Neural progenitor cell (in vitro differentiated cells): ENCODE results near the gene CARD19. TPM values are rescaled to one million over a fixed set of nuclear protein-coding genes. Genes with fewer than 3 reads are reported as not detected.

Experiments used
- DNase-seq: peaks from one replicate; pipeline ENCODE4 v3.0.0-alpha.2; 2016; ENCODE audit warnings: low spot score
- H2AFZ ChIP-seq: fragments of 200-600 bp; sonication (generic); replicated peaks from 2 replicates; pipeline ENCODE4 v1.6.1; 2016; ENCODE audit warnings: antibody characterized with exemption
- H3F3A ChIP-seq: fragments of 200-600 bp; sonication (generic); 2 replicates; pipeline ENCODE4 v1.6.1; 2016; ENCODE audit warnings: antibody characterized with exemption, low read depth
- H3K27ac ChIP-seq: fragments of 200-600 bp; sonication (generic); 2 replicates; pipeline ENCODE4 v1.5.1; 2016; ENCODE audit warnings: mild to moderate bottlenecking
- H3K27me3 ChIP-seq: fragments of 200-600 bp; sonication (generic); 2 replicates; pipeline ENCODE4 v1.6.1; 2016; ENCODE audit warnings: mild to moderate bottlenecking, moderate library complexity
- H3K36me3 ChIP-seq: fragments of 200-600 bp; sonication (generic); 2 replicates; pipeline ENCODE4 v1.5.1; 2016
- H3K4me1 ChIP-seq: fragments of 200-600 bp; sonication (generic); 2 replicates; pipeline ENCODE4 v1.6.1; 2016; ENCODE audit warnings: mixed run types
- H3K4me2 ChIP-seq: fragments of 200-600 bp; sonication (generic); 2 replicates; pipeline ENCODE4 v1.6.1; 2016
- H3K4me3 ChIP-seq: fragments of 200-600 bp; sonication (generic); 2 replicates; pipeline ENCODE4 v1.5.1; 2016
- H3K79me2 ChIP-seq: fragments of 200-600 bp; sonication (generic); 2 replicates; pipeline ENCODE4 v1.6.1; 2016; ENCODE audit warnings: low read depth
- H3K9ac ChIP-seq: fragments of 200-600 bp; sonication (generic); 2 replicates; pipeline ENCODE4 v1.6.1; 2016
- H3K9me3 ChIP-seq: fragments of 200-600 bp; sonication (generic); 2 replicates; pipeline ENCODE4 v1.5.1; 2016; ENCODE audit warnings: low read depth
- H4K20me1 ChIP-seq: fragments of 200-600 bp; sonication (generic); 2 replicates; pipeline ENCODE4 v1.6.1; 2016; ENCODE audit warnings: low read depth
- H3K27ac Mint-ChIP-seq: 3 replicates; pipeline ENCODE4 v1.8.0; 2021; ENCODE audit warnings: mixed read lengths
- H3K27me3 Mint-ChIP-seq: 2 replicates; pipeline ENCODE4 v1.8.0; 2022; ENCODE audit warnings: low read depth, mild to moderate bottlenecking, inconsistent platforms, moderate library complexity, mixed read lengths; ENCODE audit not compliant: insufficient read depth
- H3K36me3 Mint-ChIP-seq: 3 replicates; pipeline ENCODE4 v1.8.0; 2021; ENCODE audit warnings: mixed read lengths
- H3K4me1 Mint-ChIP-seq: 3 replicates; pipeline ENCODE4 v1.8.0; 2021; ENCODE audit warnings: mixed read lengths
- H3K4me3 Mint-ChIP-seq: 3 replicates; pipeline ENCODE4 v1.8.0; 2021; ENCODE audit warnings: mild to moderate bottlenecking, moderate library complexity, mixed read lengths
- H3K9me3 Mint-ChIP-seq: 3 replicates; pipeline ENCODE4 v1.8.0; 2020; ENCODE audit warnings: mixed read lengths
- EZH2 ChIP-seq: fragments of 200-600 bp; sonication (generic); IDR thresholded peaks from 2 replicates; pipeline ENCODE4 v1.6.1; 2017; ENCODE audit warnings: antibody characterized with exemption, mild to moderate bottlenecking, moderate library complexity
- EZH2phosphoT487 ChIP-seq: fragments of 200-600 bp; sonication (generic); IDR thresholded peaks from 2 replicates; pipeline ENCODE4 v1.6.1; 2017; ENCODE audit warnings: antibody characterized with exemption
- total RNA-seq: library from RNA; depleted of rRNA; stranded (reverse); fragments of >200 nt; gene quantifications from 2 replicates; pipeline ENCODE4 v1.2.3, GENCODE V29; 2015; ENCODE audit warnings: low replicate concordance
- TF ChIP-seq, protein P1 (sequence below): fragments of 200-600 bp; sonication (generic); IDR thresholded peaks from 2 replicates; pipeline ENCODE4 v1.5.1; 2017; ENCODE audit warnings: antibody characterized with exemption, mild to moderate bottlenecking

The CARD19 gene
- total RNA-seq, 1 donor from 2014 or later: 12.3 TPM

GRCh38 chr9:93059715-93060578 lies 36.1 kb upstream of the CARD19 start:
- no peak overlapping the region for H3K27ac Mint-ChIP-seq
- peaks cover 14% of the 10 kb centered on the region for H3K27me3 Mint-ChIP-seq
- no peaks in the 10 kb centered on the region for H3K36me3 Mint-ChIP-seq
- Histone ChIP-seq H3K36me3 (no peaks in the 10 kb centered on the region), H3K27me3 (peaks cover 26% of the 10 kb centered on the region), H3K27ac (no peak overlapping the region), H3K4me1 (peaks cover 13% of the 10 kb centered on the region), H3K9ac (no peak overlapping the region), H3F3A (peaks cover 8% of the 10 kb centered on the region), H4K20me1 (peaks cover 8% of the 10 kb centered on the region), H3K4me3 (no peak overlapping the region), H3K4me2 (no peak overlapping the region), H2AFZ (no peak overlapping the region), H3K9me3 (no peaks in the 10 kb centered on the region), H3K79me2 (no peaks in the 10 kb centered on the region)
- no peak for DNase-seq
- H3K9me3 Mint-ChIP-seq: no peaks in the 10 kb centered on the region
- TF ChIP-seq EZH2: no peak
- TF ChIP-seq, protein P1, sequence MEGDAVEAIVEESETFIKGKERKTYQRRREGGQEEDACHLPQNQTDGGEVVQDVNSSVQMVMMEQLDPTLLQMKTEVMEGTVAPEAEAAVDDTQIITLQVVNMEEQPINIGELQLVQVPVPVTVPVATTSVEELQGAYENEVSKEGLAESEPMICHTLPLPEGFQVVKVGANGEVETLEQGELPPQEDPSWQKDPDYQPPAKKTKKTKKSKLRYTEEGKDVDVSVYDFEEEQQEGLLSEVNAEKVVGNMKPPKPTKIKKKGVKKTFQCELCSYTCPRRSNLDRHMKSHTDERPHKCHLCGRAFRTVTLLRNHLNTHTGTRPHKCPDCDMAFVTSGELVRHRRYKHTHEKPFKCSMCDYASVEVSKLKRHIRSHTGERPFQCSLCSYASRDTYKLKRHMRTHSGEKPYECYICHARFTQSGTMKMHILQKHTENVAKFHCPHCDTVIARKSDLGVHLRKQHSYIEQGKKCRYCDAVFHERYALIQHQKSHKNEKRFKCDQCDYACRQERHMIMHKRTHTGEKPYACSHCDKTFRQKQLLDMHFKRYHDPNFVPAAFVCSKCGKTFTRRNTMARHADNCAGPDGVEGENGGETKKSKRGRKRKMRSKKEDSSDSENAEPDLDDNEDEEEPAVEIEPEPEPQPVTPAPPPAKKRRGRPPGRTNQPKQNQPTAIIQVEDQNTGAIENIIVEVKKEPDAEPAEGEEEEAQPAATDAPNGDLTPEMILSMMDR: no peak
- TF ChIP-seq EZH2phosphoT487: no peak
- H3K4me1 Mint-ChIP-seq: peaks cover 21% of the 10 kb centered on the region
- H3K4me3 Mint-ChIP-seq: peak overlapping the region; percentile 46

DNA sequence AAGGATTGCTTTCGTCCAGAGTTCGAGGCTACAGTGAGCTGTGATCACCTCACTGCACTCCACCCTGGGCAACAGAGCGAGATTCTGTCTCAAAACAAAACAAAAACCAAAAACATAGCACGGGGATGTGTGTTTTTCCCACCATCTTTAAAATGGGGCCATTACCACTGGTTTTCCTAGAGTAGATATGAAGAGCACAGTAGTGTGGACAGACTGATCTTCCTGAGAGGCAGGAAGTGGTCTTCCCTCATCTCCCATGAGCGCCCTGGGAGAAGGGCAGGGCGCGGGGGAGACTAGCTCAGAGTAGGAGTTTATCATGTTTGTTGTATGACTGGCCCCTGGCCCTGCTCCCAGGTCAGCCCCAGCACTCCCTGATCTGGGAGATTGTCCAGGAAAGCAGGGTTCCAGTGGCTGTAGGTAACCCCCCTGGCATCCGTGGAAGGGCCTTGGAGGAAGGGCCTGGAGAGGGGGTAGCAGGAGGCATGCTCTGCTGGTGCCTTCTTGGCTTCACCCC lies 35.2 kb upstream of the CARD19 start:
- peaks cover 8% of the 10 kb centered on the region for H3F3A ChIP-seq
- DNase-seq: no peak
- Mint-ChIP-seq H3K4me3 (no peak overlapping the region), H3K27ac (no peak overlapping the region), H3K9me3 (no peaks in the 10 kb centered on the region), H3K27me3 (peaks cover 16% of the 10 kb centered on the region), H3K4me1 (peaks cover 21% of the 10 kb centered on the region), H3K36me3 (no peaks in the 10 kb centered on the region)
- H3K4me1 ChIP-seq: peaks cover 13% of the 10 kb centered on the region
- H3K9me3 ChIP-seq: no peaks in the 10 kb centered on the region
- TF ChIP-seq EZH2phosphoT487 (no peak), EZH2 (no peak)
- TF ChIP-seq, protein P1: no peak
- H3K9ac ChIP-seq: no peak overlapping the region
- H3K27ac ChIP-seq: no peak overlapping the region
- no peaks in the 10 kb centered on the region for H3K79me2 ChIP-seq
- peaks cover 26% of the 10 kb centered on the region for H3K27me3 ChIP-seq
- no peak overlapping the region for H3K4me3 ChIP-seq
- H4K20me1 ChIP-seq: peaks cover 8% of the 10 kb centered on the region
- H3K4me2 ChIP-seq: no peak overlapping the region
- no peaks in the 10 kb centered on the region for H3K36me3 ChIP-seq
- no peak overlapping the region for H2AFZ ChIP-seq

DNA sequence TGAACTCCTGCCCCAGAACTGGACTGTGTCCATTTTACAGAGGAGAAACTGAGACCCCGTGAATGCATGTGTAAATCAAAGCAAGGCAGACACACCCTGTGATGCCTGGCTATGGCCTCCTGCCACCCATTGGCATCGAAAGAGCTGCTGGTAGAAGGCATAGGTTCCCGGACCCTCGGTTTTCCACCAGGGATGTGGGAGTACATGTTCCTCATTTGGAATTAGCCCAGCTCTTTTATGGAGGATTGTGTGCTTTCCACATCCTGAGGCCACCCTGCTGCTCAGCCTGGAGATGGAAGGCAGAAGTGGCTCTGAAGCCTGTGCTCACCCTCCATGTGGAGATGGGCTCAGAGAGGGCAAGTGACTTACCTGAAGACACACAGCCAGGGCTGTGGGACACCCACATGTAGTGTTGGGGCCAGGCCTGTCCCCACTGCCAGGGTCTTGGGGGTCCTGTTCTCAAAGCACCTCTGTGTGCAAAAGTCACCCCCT lies 34.7 kb upstream of the CARD19 start:
- Histone ChIP-seq H3K4me3 (no peak overlapping the region), H4K20me1 (peaks cover 8% of the 10 kb centered on the region), H2AFZ (no peak overlapping the region), H3K27ac (no peak overlapping the region), H3K9me3 (no peaks in the 10 kb centered on the region), H3K4me2 (no peak overlapping the region), H3K27me3 (peaks cover 26% of the 10 kb centered on the region), H3F3A (peaks cover 8% of the 10 kb centered on the region), H3K79me2 (no peaks in the 10 kb centered on the region), H3K9ac (no peak overlapping the region), H3K36me3 (no peaks in the 10 kb centered on the region), H3K4me1 (peaks cover 13% of the 10 kb centered on the region)
- DNase-seq: no peak
- Mint-ChIP-seq H3K4me1 (peaks cover 21% of the 10 kb centered on the region), H3K27me3 (peaks cover 16% of the 10 kb centered on the region), H3K4me3 (no peak overlapping the region), H3K9me3 (no peaks in the 10 kb centered on the region), H3K27ac (no peak overlapping the region), H3K36me3 (no peaks in the 10 kb centered on the region)
- TF ChIP-seq, protein P1: no peak
- no peak for TF ChIP-seq EZH2
- no peak for TF ChIP-seq EZH2phosphoT487
